Fibroblast of skin of left biceps (primary cell): ENCODE data around the gene LAMB4.
"Not testable (repeated sequence)": the region's sequence is repeated elsewhere in the genome, so short reads cannot be mapped to it uniquely, and the experiment has no call there.

Experiments used
- DNase-seq, 2 experiments: peaks; one replicate each; pipeline ENCODE4 v3.0.0-alpha.2; 2013; ENCODE audit warnings: low read depth in 2 of 2

Gene LAMB4

DNA sequence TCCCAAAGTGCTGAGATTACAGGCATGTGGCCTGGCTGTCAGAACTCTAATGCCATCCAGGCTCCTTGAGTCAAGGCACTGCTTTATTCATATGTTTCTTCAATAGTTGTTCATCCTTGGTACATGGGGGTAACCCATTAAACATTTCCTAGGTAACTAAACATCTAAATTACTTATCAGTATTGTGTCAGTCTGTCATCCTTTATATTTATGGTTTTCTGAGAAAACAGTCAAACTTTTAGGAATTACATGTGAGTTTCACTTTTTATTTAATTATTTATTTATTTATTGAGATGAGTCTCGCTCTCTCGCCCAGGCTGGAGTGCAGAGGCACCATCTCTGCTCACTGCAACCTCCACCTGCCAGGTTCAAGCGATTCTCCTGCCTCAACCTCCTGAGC lies 81.7 kb downstream of the LAMB4 start:
- no peak for DNase-seq

DNA sequence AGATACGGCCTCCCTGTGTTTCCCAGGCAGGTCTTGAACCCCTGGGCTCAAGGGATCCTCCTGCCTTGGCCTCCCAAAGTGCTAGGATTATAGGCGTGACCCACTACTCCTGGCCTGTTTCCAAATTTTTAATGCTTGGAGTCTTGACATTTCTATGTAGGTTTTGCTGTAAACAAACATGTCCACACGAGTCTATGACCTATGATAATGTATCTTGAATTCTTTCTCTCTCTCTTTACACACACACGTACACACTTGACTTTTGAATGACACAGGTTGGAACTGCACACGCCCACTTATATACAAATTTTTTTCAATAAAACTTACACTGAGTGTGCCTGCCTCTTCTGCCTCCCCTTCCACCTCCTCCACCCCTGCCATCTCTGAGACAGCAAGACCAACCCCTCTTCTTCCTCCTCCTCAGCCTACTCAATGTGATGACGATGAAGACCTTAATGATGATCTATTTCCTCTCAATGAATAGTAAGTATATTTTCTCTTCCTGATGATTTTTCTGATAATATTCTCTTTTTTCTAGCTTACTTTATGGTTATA lies 83.1 kb downstream of the LAMB4 start:
- no peak for DNase-seq

- DNase-seq = peak; percentile 51 to 60
These were observed 84.5 kb downstream of the LAMB4 start for GRCh38 chr7:108045669-108046068.

- DNase-seq = peak; percentile 80 to 81
These were observed 85.0 kb downstream of the LAMB4 start for GRCh38 chr7:108045154-108045553.

DNA sequence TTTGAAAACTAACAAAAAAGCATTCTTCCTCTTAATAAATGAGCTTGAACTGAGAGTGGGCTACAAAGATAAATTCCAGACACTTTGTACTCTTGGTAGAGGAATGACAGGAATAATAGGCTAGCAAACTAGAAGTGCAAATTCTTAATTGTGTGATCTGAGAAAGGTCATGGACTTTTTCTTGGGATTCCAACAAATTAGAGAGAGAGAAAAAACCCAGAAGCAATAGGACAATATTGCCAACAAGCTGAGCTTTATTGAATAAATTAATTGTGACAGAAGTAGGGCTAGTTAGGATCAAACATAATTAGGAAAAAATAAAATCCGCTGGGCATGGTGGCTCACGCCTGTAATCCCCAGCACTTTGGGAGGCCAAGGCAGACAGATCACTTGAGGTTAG lies 85.8 kb downstream of the LAMB4 start:
- no peak for DNase-seq

DNA sequence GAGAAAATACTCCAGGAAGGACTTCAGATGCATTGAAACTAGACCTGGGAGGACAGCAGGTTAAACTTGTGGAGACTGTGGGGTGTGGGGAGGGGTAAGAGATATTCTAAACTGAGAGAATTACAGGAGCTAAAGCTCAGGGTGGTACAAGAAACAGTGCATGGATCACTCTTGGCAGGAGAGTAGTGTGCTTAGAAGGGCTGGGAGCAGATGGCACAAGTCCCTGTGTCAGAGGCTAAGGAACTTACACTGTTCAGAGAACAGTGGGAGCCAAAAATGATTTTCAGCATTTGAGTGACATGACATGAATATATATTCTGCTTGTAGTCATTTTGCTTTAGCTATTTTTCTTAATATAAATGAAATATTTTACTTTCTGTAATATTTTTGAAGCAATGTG lies 91.2 kb downstream of the LAMB4 start:
- no peak for DNase-seq

DNA sequence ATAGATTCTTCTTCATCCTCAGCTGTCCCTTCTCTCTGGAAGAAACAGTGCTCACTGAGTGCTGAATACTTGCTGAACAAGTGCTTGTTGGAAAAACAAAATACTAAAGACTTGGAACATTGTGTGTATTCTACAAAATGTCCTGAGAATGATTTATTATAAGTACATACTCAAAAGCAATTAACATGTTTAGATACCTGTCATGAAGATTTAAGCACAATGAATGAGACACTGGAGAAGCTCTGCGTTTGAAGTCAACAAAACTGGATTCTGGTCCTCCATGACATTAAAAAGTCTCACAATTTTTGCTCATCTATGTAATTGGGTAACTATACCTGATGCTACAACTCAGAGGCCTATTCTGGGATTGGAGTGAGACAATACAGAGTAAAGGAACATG lies 92.4 kb downstream of the LAMB4 start:
- DNase-seq = no peak

- DNase-seq = no peak
These were observed 93.0 kb downstream of the LAMB4 start for GRCh38 chr7:108037140-108037539.

- DNase-seq = no peak
These were observed 95.6 kb downstream of the LAMB4 start for GRCh38 chr7:108034586-108034985.

DNA sequence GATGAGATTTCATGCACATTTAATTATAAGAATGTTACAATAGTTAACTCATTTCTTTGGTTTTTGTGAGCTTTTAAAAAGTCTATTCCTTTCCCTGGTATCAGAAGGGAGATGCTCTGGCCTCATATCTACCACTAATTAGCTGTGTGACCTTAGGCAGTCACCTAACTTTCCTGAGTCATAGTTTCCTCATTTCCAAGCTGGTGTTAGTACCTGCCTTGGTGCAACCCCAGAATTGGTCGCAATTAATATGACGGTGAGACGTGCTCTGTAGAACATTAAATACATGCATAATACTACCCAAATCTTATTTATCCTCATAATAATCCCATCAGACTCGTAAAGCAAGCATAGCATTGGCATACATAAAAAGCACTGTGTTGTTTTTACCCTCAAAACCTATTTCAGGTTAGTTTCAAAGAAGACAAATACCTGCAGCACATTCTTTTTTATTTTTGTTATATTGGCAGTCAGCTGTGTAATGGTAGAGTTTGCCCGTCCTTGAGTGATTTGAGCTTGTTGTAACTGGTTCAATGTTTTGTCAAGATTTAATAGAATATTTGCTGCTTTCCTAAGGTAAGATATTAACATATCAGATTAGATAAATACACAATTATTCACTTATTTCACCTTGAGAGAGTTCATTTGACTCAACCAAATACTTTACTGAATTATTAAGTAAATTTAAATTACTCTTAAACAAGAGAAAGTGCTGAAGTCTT lies 96.2 kb downstream of the LAMB4 start:
- DNase-seq = no peak

- not testable (repeated sequence) for DNase-seq
These were observed 96.9 kb downstream of the LAMB4 start for GRCh38 chr7:108033309-108033708.

- no peak for DNase-seq
These were observed 99.6 kb downstream of the LAMB4 start for GRCh38 chr7:108030516-108030915.

GRCh38 chr7:108029034-108029433 lies 101.1 kb downstream of the LAMB4 start:
- no peak for DNase-seq

- no peak for DNase-seq
These were observed 102.0 kb downstream of the LAMB4 start for GRCh38 chr7:108028111-108028510.

- DNase-seq = no peak
These were observed 102.9 kb downstream of the LAMB4 start for GRCh38 chr7:108027239-108027638.

DNA sequence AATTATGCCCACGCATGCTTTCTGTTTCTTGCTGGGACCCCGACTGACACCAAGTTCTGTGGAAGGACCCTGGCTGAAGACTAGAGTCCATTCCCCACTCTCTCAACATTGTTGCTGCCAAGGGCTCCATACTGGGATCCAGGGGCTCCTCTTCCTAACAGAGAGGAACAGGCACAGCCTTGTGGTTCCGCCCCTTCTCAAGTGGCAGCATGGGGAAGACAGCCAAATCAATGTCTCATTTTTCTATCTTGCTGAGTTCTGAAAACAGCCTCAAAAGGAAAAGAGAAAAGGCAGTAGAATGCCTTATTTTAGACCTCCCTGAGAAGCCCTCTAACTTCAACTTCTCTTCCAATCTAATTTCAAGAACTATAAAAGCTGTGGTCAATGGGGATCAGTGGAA lies 103.5 kb downstream of the LAMB4 start:
- no peak for DNase-seq

DNA sequence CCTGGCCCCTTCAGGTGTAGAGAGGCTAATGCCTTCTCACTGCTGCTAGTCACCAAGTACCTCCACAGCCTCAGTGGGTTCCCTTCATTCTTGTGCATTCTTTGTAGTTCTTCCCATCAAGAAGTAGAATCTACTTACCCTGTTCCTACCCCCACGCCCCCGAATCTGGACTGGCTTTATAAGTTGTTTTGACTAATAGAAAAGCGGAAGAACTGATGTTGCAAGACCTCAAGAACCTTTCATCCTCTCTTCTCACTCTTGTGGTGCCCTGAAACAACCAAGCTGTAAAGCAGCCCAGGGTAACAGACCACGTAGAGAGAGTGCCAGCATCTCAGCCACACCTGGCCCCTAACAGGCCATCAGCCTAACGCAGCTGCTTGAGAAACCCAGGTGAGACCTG lies 104.0 kb downstream of the LAMB4 start:
- no peak for DNase-seq

GRCh38 chr7:108024538-108024937 lies 105.6 kb downstream of the LAMB4 start:
- DNase-seq = no peak

DNA sequence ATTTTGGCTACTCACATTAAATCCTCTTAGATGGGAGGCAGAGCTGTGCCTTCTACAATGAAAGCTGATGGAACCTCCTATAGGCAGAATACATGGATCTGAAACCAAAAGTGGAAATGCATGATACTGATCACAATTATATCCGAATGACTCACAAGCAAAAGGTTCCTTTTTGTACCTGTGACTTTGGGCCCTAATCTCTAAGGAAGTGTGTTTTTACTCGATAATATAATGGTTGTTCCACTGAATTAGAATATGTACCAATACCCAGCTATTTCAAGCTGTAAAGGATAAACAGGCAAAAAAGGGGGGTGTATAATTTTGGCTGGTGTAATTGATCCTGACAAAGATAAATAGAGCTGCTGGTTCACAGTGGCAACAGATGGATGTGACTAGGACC lies 109.6 kb downstream of the LAMB4 start:
- DNase-seq = no peak

- DNase-seq = no peak
These were observed 111.5 kb downstream of the LAMB4 start for GRCh38 chr7:108018668-108019067.

DNA sequence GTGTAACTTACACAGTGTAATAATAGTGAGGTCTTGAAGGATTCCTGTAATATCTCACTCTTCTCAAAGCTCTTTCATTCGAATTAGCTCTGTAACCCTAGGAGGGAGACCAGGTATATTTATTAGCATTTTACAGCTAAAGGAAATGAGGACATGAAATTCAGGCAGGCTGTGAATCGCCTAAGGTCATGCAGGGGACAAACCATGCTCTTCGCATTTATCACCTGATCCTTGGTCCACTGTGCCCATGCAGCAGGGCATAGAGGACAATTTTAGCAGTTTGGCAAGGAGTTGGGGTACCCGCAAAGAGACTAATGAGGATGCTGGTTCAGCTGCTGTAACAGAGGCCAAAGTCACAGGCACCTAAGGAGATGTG lies 112.4 kb downstream of the LAMB4 start:
- no peak for DNase-seq

GRCh38 chr7:108016841-108017775 lies 113.1 kb downstream of the LAMB4 start:
- no peak for DNase-seq

DNA sequence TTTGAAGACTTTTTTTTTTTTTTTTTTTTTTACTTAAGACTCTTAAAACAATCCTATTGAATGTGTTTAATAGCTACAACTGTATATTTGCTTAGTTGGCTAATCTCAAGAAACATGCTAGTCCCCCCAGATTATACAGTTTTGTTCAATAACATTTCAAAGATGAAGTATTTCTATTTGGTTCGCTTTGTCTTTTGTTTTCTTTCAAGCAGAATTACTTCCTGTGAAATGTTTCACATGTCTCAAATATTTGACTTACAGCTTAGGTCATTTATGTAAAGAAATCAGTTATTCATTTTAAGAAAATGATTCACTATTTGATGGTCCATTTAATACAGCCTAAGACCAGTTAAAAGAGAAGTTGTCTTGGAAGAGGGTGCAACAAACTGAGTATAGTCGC lies 114.4 kb downstream of the LAMB4 start:
- DNase-seq = no peak
